GM23338 (cell line): ENCODE measurements around the gene IGSF9B.

Experiments used
- CREB1 ChIP-seq: fragments of 250-450 bp; sonication (Bioruptor Pico); IDR thresholded peaks from 2 replicates; pipeline ENCODE4 v1.5.0; 2020; ENCODE audit warnings: low read depth, mild to moderate bottlenecking, moderate library complexity
- EZH2 ChIP-seq: fragments of 200-600 bp; sonication (generic); IDR thresholded peaks from one replicate; pipeline ENCODE4 v1.8.0; 2017; ENCODE audit warnings: antibody characterized with exemption, mild to moderate bottlenecking, low read depth; ENCODE audit not compliant: unreplicated experiment
- EZH2phosphoT487 ChIP-seq: fragments of 200-600 bp; sonication (generic); IDR thresholded peaks from one replicate; pipeline ENCODE4 v1.8.1; 2018; ENCODE audit warnings: antibody characterized with exemption; ENCODE audit not compliant: unreplicated experiment
- JUNB ChIP-seq: IDR thresholded peaks from one replicate; pipeline ENCODE4 v1.6.1; 2016; ENCODE audit warnings: antibody characterized with exemption; ENCODE audit not compliant: unreplicated experiment
- POLR2AphosphoS5 ChIP-seq: IDR thresholded peaks from 2 replicates; pipeline ENCODE4 v1.6.1; 2016; ENCODE audit warnings: antibody characterized with exemption, low read depth
- REST ChIP-seq: IDR thresholded peaks from one replicate; pipeline ENCODE4 v1.6.1; 2018; ENCODE audit warnings: antibody characterized with exemption; ENCODE audit not compliant: unreplicated experiment
- ZNF114 ChIP-seq: fragments of 250-450 bp; sonication (Bioruptor Pico); IDR thresholded peaks from 2 replicates; pipeline ENCODE4 v1.5.0; 2020; ENCODE audit warnings: mild to moderate bottlenecking, moderate library complexity
- TF ChIP-seq, protein P1 (sequence below), 2 experiments: fragments of 200-600 bp in 1 of 2; sonication (generic) in 1 of 2; conservative IDR thresholded peaks; 2 replicates each; pipeline versions ENCODE4 v1.5.1 to v1.6.1; 2016 to 2017; ENCODE audit warnings: antibody characterized with exemption in 2 of 2, low read depth in 2 of 2, mild to moderate bottlenecking in 2 of 2, moderate library complexity in 1 of 2

- TF ChIP-seq, protein P1, sequence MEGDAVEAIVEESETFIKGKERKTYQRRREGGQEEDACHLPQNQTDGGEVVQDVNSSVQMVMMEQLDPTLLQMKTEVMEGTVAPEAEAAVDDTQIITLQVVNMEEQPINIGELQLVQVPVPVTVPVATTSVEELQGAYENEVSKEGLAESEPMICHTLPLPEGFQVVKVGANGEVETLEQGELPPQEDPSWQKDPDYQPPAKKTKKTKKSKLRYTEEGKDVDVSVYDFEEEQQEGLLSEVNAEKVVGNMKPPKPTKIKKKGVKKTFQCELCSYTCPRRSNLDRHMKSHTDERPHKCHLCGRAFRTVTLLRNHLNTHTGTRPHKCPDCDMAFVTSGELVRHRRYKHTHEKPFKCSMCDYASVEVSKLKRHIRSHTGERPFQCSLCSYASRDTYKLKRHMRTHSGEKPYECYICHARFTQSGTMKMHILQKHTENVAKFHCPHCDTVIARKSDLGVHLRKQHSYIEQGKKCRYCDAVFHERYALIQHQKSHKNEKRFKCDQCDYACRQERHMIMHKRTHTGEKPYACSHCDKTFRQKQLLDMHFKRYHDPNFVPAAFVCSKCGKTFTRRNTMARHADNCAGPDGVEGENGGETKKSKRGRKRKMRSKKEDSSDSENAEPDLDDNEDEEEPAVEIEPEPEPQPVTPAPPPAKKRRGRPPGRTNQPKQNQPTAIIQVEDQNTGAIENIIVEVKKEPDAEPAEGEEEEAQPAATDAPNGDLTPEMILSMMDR (conservative IDR thresholded peaks at IDR 0.05; ENCODE audit: low read depth in 2 of 2), result no peak
- no peak for TF ChIP-seq EZH2phosphoT487
- no peak for TF ChIP-seq EZH2
- TF ChIP-seq CREB1 (CRISPR knock-in tag), result no peak
- TF ChIP-seq JUNB, result no peak
- no peak for TF ChIP-seq POLR2AphosphoS5
- no peak for TF ChIP-seq REST
- no peak for TF ChIP-seq ZNF114 (CRISPR knock-in tag)
Observed at GRCh38 chr11:133953547-133953946, 3.2 kb downstream of the IGSF9B start.
